ENCODE results near the gene SCYGR4. TPM values are rescaled to one million over a fixed set of nuclear protein-coding genes. Genes with fewer than 3 reads are reported as not detected.

SCYGR4 gene
- total RNA-seq, 4 donors from 2014 or later: 1.3 to 7.2 (median 1.5) TPM; not detected in 1

DNA sequence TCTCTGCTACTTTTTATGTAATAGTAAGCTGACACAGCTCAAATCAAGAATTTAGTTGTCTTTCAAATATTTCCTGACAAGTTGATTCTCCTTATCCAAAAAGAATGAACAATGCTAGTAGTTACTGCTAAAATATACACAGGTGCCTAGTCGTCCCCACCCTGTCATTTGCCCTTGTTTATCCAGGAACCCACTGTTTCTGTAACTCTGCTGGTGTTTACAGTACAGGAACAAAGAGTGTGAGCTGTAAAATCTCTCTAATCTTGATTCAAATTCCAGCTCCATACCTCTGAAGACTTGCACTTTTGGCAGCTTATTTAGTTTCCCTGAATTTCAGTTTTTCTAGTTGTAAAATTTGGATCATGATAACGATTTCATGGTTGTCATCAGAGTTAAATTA lies 39.7 kb upstream of the SCYGR4 start:
- TF ChIP-seq POLR2AphosphoS5 (IDR thresholded peaks at IDR 0.05) (no peak), POLR2A (IDR thresholded peaks at IDR 0.05) (no peak), EP300 (IDR thresholded peaks at IDR 0.05) (no peak)
- TF ChIP-seq, protein P1, sequence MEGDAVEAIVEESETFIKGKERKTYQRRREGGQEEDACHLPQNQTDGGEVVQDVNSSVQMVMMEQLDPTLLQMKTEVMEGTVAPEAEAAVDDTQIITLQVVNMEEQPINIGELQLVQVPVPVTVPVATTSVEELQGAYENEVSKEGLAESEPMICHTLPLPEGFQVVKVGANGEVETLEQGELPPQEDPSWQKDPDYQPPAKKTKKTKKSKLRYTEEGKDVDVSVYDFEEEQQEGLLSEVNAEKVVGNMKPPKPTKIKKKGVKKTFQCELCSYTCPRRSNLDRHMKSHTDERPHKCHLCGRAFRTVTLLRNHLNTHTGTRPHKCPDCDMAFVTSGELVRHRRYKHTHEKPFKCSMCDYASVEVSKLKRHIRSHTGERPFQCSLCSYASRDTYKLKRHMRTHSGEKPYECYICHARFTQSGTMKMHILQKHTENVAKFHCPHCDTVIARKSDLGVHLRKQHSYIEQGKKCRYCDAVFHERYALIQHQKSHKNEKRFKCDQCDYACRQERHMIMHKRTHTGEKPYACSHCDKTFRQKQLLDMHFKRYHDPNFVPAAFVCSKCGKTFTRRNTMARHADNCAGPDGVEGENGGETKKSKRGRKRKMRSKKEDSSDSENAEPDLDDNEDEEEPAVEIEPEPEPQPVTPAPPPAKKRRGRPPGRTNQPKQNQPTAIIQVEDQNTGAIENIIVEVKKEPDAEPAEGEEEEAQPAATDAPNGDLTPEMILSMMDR (IDR thresholded peaks at IDR 0.05): no peak
- Histone ChIP-seq H3K4me3 (no peak overlapping the region), H3K36me3 (no peaks in the 10 kb centered on the region), H3K27me3 (no peaks in the 10 kb centered on the region), H3K9me3 (peaks cover 6% of the 10 kb centered on the region), H3K27ac (no peak overlapping the region), H3K4me1 (no peaks in the 10 kb centered on the region)
- WGBS: 52% methylated on average over 2 of the region's 2 CpGs
- DNase-seq (ENCODE audit: low spot score in 2 of 2): no peak

DNA sequence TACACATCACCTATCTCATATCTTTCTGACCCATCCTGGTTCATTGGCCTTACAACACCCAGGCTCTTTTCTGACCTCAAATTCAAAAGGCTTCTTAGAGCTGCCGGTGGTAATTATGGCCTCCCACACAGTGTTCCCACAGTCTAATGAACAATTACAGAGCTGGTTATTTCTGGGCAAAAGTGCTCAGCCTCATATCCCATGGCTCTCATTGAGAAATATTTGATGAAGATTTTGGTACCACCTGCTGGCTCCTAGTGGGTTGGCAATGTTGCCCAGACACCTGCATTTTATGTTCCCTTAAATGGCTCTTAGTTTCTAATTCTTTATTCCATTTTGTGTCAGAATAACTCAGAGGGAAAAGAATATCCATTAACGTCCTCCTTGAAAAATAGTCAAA lies 38.7 kb upstream of the SCYGR4 start:
- H3K9me3 ChIP-seq: peaks cover 17% of the 10 kb centered on the region
- H3K36me3 ChIP-seq: no peaks in the 10 kb centered on the region
- TF ChIP-seq POLR2AphosphoS5 (IDR thresholded peaks at IDR 0.05): no peak
- no peak for TF ChIP-seq POLR2A (IDR thresholded peaks at IDR 0.05)
- no peak for TF ChIP-seq EP300 (IDR thresholded peaks at IDR 0.05)
- TF ChIP-seq, protein P1 (IDR thresholded peaks at IDR 0.05): no peak
- H3K4me3 ChIP-seq: no peak overlapping the region
- DNase-seq (ENCODE audit: low spot score in 2 of 2): no peak
- H3K27me3 ChIP-seq: no peaks in the 10 kb centered on the region
- no peaks in the 10 kb centered on the region for H3K4me1 ChIP-seq
- WGBS: 67% methylated on average over 2 of the region's 2 CpGs
- no peak overlapping the region for H3K27ac ChIP-seq

DNA sequence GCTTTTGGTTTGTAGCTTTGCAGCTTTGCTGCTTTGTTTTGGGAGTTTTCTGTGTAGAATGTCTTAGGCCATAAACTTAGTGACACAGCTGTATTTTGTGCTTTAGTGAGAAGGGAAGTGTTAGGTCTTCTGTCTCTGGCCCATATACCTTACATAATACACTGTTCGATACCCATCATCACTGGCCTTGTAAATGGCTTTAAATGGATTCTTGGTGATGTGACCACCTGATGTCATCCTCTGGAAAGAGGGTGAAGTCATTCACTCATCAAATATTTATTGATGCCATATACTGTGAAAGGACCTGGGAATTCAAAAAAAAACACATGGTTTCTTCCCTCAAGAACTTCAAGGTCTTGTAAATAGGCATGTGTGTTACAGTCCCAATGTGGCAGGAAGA lies 37.5 kb upstream of the SCYGR4 start:
- TF ChIP-seq EP300 (IDR thresholded peaks at IDR 0.05) (no peak), POLR2AphosphoS5 (IDR thresholded peaks at IDR 0.05) (no peak), POLR2A (IDR thresholded peaks at IDR 0.05) (no peak)
- TF ChIP-seq, protein P1 (IDR thresholded peaks at IDR 0.05): no peak
- no peaks in the 10 kb centered on the region for H3K27me3 ChIP-seq
- no peaks in the 10 kb centered on the region for H3K36me3 ChIP-seq
- 100% methylated on average over 1 of the region's 1 CpG for WGBS
- H3K27ac ChIP-seq: no peak overlapping the region
- no peak overlapping the region for H3K4me3 ChIP-seq
- no peaks in the 10 kb centered on the region for H3K4me1 ChIP-seq
- DNase-seq (ENCODE audit: low spot score in 2 of 2): no peak
- peaks cover 17% of the 10 kb centered on the region for H3K9me3 ChIP-seq

DNA sequence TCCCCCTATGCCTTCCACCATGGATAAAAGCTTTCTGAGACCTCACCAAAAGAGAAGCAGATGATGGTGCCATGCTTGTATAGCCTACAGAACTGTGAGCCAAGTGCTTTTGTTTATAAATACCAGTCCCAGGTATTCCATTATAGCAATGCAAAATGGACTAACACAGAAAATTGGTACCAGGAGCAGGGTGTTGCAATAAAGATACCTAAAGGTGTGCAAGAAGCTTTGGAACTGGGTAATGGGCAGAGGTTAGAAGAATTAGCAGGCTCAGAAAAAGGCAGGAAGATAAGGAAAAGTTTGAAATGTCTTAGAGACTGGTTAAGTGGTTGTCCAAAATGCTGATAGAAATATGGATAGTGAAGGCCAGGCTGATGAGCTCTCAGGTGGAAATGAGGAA lies 34.9 kb upstream of the SCYGR4 start:
- no peak for DNase-seq (ENCODE audit: low spot score in 2 of 2)
- no peak overlapping the region for H3K4me3 ChIP-seq
- TF ChIP-seq POLR2A (IDR thresholded peaks at IDR 0.05): no peak
- H3K4me1 ChIP-seq: no peaks in the 10 kb centered on the region
- no peaks in the 10 kb centered on the region for H3K36me3 ChIP-seq
- peaks cover 17% of the 10 kb centered on the region for H3K9me3 ChIP-seq
- no peak overlapping the region for H3K27ac ChIP-seq
- no peaks in the 10 kb centered on the region for H3K27me3 ChIP-seq

DNA sequence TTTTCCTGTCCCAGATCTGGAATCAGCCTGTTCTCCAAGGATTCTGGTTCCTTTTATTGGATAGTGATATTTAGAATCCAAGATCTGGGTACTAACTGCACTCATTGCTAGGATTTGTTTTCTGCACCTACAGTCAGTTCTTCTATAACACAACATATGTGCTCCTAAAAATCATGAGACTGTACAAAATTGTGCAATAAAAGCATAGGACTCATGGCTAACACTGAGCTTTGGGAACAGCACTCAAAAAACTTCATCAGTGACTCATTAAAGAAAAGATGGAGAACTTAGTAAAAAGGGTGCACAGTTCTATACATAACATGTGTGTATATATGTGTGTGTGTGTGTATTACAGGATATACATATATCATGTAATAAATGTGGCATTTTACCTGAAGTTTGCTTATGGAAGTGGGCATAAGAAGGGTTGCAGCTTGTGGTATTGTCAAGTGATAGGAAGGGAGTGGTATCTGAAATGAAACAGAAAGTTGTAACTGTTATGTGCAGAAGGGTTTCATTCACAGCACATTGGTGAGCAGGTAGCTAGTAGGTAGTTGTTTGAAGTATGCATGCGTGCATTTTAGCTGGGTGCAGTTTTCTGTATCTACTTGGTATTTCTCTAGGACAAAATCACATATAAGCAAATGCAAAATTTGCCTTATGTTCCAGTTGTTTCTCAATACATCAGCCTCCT lies 24.5 kb upstream of the SCYGR4 start:
- TF ChIP-seq POLR2A (IDR thresholded peaks at IDR 0.05) (no peak), EP300 (IDR thresholded peaks at IDR 0.05) (no peak), POLR2AphosphoS5 (IDR thresholded peaks at IDR 0.05) (no peak)
- TF ChIP-seq, protein P1 (IDR thresholded peaks at IDR 0.05): no peak
- 100% methylated on average over 1 of the region's 1 CpG for WGBS
- Histone ChIP-seq H3K27me3 (no peaks in the 10 kb centered on the region), H3K36me3 (no peaks in the 10 kb centered on the region), H3K27ac (no peak overlapping the region), H3K9me3 (no peaks in the 10 kb centered on the region), H3K4me3 (no peak overlapping the region), H3K4me1 (no peaks in the 10 kb centered on the region)
- no peak for DNase-seq (ENCODE audit: low spot score in 2 of 2)

DNA sequence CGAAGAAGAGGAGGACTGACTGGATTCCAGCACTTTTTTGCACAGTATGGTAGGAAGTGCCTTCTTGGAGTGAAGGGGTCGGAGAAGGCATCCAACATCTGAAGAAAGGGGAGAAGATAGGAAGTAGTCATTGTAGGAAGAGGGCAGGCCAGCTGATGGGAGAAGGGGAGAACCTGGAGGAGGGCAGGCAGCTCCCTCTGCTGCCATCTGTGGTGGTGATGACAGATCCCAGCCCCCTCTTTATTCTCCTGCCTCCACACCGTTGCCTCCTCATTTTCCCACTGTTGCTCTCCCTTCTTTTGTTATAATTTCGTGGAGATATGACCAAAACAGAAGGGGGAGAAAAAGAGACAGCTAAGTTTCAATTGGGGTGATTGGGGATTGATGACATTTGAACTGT lies 21.5 kb upstream of the SCYGR4 start:
- Histone ChIP-seq H3K27me3 (no peaks in the 10 kb centered on the region), H3K4me1 (no peaks in the 10 kb centered on the region), H3K9me3 (no peaks in the 10 kb centered on the region), H3K4me3 (no peak overlapping the region), H3K36me3 (no peaks in the 10 kb centered on the region), H3K27ac (no peak overlapping the region)
- 69% methylated on average over 4 of the region's 4 CpGs for WGBS
- TF ChIP-seq POLR2AphosphoS5 (IDR thresholded peaks at IDR 0.05) (no peak), EP300 (IDR thresholded peaks at IDR 0.05) (no peak), POLR2A (IDR thresholded peaks at IDR 0.05) (no peak)
- TF ChIP-seq, protein P1 (IDR thresholded peaks at IDR 0.05): no peak
- DNase-seq (ENCODE audit: low spot score in 2 of 2): no peak
